ENCODE results near the gene SLC36A2.
"Not testable (repeated sequence)": the region's sequence is repeated elsewhere in the genome, so short reads cannot be mapped to it uniquely, and the experiment has no call there.

The SLC36A2 gene

DNA sequence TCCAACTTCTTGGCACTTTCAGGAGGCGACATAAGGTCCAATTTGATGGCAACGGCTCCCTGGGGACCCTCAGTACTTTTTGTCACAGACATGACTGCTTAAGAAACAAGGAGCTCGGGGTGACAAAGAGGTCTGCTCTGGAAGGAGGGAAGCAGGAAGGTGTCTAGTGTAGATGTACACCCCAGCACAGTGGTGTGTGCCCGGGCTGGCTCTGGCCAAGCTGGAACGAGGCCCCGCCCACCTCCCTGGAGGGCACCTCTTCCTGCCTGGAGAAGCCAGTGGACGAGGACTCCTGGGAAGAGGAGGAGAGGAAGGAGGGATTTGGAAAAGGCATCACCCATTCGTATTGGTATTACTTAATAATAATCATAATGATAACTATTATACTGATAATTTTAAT lies at the start of gene SLC36A2:
TSS of gene SLC36A2 (minus strand) at position 191 of the 400 bp plus-strand sequence. CDS start at position 92, 99 bp downstream.
- DNase-seq (ENCODE audit: low read depth in 2 of 2), result no peak

- no peak for DNase-seq (ENCODE audit: low read depth in 2 of 2)
Observed at GRCh38 chr5:151388960-151389359, 41.6 kb upstream of the SLC36A2 start.

DNA sequence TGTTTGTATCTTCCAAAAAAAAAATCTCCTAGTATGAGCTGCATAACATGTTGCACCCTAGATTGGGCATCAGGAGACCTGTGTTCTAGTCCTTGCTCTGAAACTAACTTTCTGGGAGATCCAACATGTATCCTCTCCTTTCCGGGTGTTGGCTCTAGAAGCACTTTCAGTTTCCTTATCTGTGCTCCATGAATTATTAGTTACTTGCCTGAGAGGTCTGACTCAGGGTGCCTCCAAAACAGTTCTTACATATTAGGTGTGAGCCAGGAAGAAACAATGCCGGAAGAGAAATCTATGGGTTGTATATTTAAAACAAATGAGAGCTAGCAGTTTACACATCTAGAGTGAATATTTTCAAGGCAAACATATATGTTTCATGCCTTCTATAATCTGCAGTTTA lies 36.7 kb upstream of the SLC36A2 start:
- DNase-seq (ENCODE audit: low read depth in 2 of 2), result no peak

- DNase-seq (ENCODE audit: low read depth in 2 of 2), result no peak
Observed at GRCh38 chr5:151383011-151383410, 35.7 kb upstream of the SLC36A2 start.

- no peak for DNase-seq (ENCODE audit: low read depth in 2 of 2)
Observed at GRCh38 chr5:151382576-151382975, 35.2 kb upstream of the SLC36A2 start.

DNA sequence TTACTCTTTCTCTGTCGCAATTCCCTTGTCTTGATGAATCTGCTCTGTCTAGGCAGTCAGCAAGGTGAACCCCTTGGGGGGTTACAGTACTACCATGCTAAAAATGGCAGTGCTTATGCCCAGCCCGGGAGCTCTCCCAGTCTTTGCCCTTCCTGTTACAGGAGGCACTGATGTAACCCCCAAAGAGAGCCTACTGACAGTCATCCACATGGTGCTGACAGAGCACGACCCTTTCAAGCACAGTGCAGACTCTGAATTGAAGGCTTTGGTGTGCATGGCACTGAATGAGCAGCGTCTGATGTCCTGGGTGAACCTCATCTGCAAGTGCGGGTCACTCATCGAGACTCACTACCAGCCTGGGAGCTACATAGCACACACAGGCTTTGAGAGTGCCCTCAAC lies 34.5 kb upstream of the SLC36A2 start:
- DNase-seq (ENCODE audit: low read depth in 2 of 2), result no peak

DNA sequence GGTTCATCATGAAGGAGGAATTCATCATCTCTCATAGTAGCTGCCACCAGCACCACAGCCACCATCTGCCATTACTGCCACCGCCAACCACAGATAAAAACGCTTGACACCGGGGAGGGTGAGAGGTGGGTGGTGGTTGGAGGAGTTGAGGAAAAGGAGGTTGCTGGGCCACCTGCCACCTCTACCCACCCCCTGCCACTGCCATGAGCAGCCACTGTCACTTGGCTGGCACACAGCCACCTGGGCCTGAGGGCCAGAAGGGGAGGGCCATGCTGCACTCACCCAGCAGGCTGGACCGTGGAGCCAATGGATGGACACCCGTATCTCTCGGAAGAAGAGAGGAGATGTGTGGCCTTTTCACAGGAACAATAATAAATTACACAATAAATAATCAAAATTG lies 31.3 kb upstream of the SLC36A2 start:
- no peak for DNase-seq (ENCODE audit: low read depth in 2 of 2)

DNA sequence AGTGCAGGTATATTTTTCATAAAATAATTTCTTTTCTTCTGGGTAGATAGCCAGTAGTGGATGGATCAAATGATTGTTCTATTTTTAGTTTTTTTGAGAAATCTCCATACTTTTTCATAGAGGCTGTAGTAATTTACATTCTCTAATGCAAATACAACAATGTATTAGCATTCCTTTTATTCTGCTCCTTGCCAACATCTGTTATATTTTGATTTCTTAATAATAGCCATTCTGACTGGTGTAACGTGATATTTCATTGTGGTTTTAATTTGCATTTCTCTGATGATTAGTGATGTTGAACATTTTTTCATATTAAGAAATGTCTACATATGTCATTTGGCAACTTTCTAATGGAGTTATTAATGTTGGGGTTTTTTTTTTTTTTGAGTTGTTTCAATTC lies 27.2 kb upstream of the SLC36A2 start:
- no peak for DNase-seq (ENCODE audit: low read depth in 2 of 2)

DNA sequence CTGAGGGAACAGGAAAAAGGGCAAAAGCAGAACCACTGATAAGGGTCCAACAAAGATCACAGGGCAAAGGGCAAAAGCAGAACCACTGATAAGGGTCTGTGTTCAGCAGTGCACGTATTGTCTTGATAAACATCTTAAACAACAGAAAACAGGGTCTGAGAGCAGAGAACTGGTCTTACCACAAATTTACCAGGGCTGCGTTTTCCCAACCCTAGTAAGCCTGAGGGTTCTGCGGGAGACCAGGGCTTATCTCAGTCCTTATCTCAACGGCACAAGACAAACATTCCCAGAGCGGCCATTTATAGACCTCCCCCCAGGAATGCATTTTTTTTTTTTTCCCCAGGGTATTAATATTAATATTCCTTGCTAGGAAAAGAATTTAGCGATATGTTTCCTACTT lies 19.7 kb upstream of the SLC36A2 start:
- DNase-seq (ENCODE audit: low read depth in 2 of 2), result not testable (repeated sequence)

DNA sequence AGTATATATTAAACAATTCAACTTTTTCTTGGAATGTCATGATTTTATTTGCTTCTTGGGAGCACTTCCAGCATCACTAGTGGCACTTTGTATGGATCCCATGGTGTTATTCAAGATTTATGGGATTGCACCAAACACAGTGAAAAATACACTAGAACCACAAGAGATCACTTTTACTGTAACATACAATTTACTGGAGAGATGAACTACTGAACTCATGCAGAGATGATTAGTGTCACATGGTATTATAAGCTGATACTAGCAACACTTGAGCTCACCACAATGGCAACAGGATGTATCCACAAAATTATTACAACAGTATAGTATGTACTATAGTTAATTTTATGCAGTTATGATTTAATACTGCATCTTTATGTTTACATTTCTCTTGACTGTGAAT lies 16.3 kb upstream of the SLC36A2 start:
- no peak for DNase-seq (ENCODE audit: low read depth in 2 of 2)

- DNase-seq (ENCODE audit: low read depth in 2 of 2), result no peak
Observed at GRCh38 chr5:151362970-151363369, 15.6 kb upstream of the SLC36A2 start.

GRCh38 chr5:151359391-151359790 lies 12.0 kb upstream of the SLC36A2 start:
- no peak for DNase-seq (ENCODE audit: low read depth in 2 of 2)

DNA sequence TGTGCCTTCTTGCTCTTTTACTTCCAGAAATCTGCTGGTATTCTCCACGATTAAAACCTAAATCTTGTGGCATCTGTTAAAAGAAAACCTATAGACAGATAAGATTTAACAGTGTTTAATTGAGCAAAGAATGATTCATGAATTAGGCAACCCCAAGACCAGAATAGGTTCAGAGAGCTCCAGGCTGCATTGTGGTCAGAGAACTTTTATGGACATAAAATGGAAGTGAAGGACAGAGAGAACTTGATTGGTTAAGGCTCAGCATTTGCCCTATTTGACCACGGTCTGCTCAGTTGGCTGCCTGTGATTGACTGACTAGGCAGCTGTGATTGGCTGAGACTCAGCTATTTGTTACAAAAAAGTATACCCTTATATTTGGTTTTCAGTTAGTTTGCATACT lies 10.4 kb upstream of the SLC36A2 start:
- no peak for DNase-seq (ENCODE audit: low read depth in 2 of 2)

DNA sequence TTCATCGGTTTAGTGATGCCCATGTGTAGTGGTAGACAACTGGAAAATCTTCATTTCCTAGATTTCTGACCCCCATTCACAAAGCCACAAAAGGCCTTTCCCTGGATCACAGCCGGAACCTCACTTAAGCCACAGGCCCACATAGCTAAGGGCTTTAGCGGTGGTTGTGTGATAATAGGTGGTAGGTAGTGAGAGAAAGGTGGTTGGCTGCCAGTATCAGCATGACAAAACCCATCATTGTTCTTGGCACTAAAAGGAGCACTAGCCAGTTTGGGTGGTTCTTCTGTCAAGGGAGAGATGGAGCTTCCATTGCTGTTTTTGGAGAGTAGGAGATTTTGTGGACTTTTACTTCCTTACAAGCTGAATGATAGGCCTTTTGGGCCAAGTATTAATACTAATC lies 9.7 kb upstream of the SLC36A2 start:
- no peak for DNase-seq (ENCODE audit: low read depth in 2 of 2)

GRCh38 chr5:151351671-151352070 lies 4.3 kb upstream of the SLC36A2 start:
- DNase-seq (ENCODE audit: low read depth in 2 of 2), result no peak

DNA sequence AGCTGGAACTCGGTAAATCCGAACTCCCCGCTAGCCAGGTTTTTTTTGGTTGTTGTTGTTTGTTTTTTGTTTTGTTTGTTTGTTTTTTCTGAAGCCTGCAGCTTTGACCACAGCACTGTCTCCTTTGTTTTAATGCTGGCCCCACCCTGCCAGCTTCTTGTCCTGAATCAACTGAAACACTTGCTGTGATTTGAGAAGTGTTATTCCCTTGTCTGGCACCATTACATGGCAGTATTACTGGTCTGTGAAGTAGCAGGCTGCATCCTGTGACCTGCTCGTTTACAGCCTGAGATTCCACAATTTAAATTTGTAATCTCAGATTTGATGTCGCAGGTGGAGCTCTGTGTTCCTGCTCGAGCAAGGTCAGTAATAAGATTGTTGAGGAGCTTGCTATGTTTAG lies 1.4 kb upstream of the SLC36A2 start:
- DNase-seq (ENCODE audit: low read depth in 2 of 2), result no peak

DNA sequence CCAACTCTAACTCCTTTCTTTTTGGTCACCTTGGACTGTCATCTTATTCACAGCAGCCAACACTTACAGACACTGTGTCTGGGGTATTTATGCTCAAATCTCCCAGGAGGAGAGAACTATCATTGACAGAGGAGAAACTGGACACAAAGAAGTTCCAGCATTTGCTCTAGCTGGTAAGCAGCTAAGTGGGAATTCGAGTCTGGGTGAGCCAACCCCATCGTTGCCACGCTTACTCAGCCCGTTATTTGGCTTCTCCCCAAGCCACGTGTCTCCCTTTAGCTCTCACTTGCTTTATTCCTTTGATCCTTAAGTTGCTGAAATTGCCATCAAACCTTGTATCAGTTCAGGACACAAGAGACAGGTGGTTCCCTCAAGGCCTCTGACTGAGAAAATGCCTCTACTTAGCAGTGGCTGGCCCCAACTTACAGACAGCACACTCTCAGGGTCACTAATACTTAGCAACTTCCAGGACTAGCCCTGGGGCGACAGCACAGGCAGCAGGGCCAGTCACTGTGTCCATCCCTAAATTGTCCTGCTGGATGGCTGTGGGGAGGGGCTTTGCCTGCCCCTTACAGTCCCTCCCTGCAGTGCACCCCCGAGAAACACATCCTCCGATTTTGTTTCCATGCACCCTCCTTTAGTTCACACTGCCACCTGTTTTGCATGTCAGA lies 1.4 kb downstream of the SLC36A2 start:
- no peak for DNase-seq (ENCODE audit: low read depth in 2 of 2)

DNA sequence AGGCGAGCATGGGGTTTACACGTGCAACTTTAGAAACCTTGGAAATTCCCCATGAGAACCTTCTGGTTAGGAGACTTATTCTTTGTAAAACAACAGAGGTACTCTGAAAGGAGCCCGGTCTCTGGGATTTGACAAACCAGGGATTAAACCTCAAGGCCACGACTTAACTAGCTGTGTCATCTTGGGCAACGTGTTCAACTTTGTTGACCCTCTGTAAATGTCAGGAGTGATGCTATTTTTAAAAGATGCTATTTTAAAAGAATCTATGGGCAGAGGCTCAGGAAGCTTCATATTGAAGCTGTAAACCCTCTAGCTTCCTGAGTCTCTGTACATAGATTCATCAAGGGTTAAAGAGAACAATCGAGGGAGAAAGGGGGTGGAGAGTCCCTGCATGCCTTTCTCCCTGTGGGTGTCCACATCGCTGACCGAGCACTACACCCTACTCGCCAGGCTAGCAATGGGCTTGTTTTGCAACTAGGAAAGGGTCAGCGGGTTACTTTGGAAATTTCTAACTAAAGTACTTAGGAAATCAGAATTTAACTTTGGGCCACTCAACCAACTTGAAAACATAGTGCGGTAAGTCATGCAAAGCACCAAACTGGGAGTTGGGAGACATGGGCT lies 2.1 kb downstream of the SLC36A2 start:
- DNase-seq (ENCODE audit: low read depth in 2 of 2), result no peak

GRCh38 chr5:151344088-151344487 lies 3.3 kb downstream of the SLC36A2 start:
- no peak for DNase-seq (ENCODE audit: low read depth in 2 of 2)

DNA sequence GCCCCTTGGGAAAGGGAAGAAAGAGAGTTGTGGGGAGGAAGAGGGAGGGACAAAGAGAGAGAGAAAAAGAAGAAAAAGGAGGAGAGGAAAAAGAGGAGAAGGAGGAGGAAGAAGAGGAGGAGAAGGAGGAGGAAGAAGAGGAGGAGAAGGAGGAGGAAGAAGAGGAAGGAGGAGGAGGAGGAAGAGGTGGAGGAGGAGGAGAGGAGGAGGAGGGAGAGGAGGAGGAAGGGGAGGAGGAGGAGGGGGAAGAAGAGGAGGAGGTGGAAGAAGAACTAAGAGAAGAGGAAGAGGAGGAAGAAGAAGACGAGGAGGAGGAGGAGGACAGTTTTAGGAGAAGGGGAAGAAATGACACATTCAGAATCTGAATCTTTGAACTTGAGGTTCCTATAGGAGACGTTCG lies 7.4 kb downstream of the SLC36A2 start:
- no peak for DNase-seq (ENCODE audit: low read depth in 2 of 2)

DNA sequence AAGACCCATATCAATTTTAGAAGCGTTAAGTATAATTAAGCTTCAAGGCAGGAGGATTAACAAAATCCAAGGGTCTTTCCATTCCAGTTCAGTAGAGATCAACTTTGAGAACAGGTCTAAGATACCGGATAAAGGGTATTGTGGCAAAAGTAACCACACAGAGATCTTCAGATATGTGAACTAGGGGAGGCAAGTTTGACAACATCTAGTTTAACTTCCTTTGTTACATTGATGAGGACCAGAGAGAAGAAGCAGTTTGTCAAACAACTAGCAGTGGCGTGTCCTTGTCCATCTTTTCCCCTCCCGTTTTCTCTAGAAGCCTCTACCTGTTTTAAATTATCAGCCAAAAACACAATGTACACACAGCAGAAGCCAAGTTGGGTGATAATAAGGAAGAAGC lies 8.6 kb downstream of the SLC36A2 start:
- no peak for DNase-seq (ENCODE audit: low read depth in 2 of 2)

- no peak for DNase-seq (ENCODE audit: low read depth in 2 of 2)
Observed at GRCh38 chr5:151332857-151333256, 14.5 kb downstream of the SLC36A2 start.

DNA sequence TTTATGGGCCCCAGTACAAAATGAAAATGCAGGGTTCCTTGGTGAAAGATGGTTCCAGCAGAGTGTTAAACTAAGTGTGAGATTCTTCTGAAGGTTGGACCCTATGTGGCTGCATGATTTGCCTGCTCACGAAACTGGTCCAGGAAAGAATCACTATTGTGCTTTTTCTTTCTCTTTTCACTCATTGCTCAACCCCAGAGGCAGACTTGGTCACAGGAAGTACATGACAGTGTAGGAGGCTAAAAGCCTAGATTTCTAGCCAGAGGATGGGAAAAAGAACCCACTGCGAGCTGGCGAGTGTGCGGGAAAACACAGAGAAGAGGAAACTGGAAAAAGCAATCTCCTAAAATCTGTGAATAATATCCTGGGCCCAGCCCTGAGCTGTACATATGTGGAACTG lies 18.6 kb downstream of the SLC36A2 start:
- no peak for DNase-seq (ENCODE audit: low read depth in 2 of 2)

DNA sequence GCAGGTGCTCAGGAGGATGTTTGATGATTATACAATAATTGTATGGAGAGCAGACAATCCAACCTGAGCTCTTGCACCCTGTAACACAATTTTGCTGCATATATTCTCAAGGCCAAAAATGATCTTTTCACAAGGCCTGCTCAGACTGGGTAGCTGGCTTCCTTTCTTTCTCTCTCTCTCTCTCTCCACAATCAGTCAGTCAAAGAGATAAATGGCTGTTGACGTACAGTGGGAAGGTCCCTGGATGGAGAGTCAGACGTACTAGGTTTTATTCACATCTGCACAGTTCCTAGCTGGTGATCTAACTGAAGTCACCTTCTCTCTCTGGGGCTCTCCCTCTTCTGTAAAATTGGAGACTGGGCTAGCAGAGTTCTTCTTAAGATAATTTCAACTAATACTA lies 19.8 kb downstream of the SLC36A2 start:
- DNase-seq (ENCODE audit: low read depth in 2 of 2), result no peak
